ENCODE measurements around the gene ETFA. TPM values are rescaled to one million over a fixed set of nuclear protein-coding genes. Genes with fewer than 3 reads are reported as not detected.

The ETFA gene
- total RNA-seq, 1 experiment from 2014 or later, result 170 TPM

GRCh38 chr15:76183930-76184649, 127.2 kb downstream of the ETFA start:
- H3K27ac ChIP-seq (ENCODE audit: low read length), result no peak overlapping the region
- H3K79me2 ChIP-seq (ENCODE audit: low read length), result no peaks in the 10 kb centered on the region
- no peak overlapping the region for H3K4me2 ChIP-seq (ENCODE audit: low read depth, low read length, poor library complexity, severe bottlenecking)
- no peak overlapping the region for H3K4me3 ChIP-seq (ENCODE audit: low read length)
- H3K36me3 ChIP-seq (ENCODE audit: insufficient read depth, low read length), result no peaks in the 10 kb centered on the region
- H3K9ac ChIP-seq (ENCODE audit: low read length), result no peak overlapping the region
- no peak overlapping the region for H2AFZ ChIP-seq (ENCODE audit: low read length)
- DNase-seq, result no peak
- H3K9me2 ChIP-seq (replicated peaks; ENCODE audit: insufficient read depth, low read length), result no peaks in the 10 kb centered on the region
- no peaks in the 10 kb centered on the region for H4K20me1 ChIP-seq (ENCODE audit: insufficient read depth, low read depth, low read length)
- H3K4me1 ChIP-seq (ENCODE audit: low read length), result no peaks in the 10 kb centered on the region
- no peaks in the 10 kb centered on the region for H3K27me3 ChIP-seq (ENCODE audit: low read length)
- no peaks in the 10 kb centered on the region for H3K9me3 ChIP-seq (ENCODE audit: low read length)

- Histone ChIP-seq H2AFZ (ENCODE audit: low read length) (no peak overlapping the region), H3K27ac (ENCODE audit: low read length) (no peak overlapping the region), H3K9me3 (ENCODE audit: low read length) (no peaks in the 10 kb centered on the region), H3K9me2 (replicated peaks; ENCODE audit: insufficient read depth, low read length) (no peaks in the 10 kb centered on the region), H3K27me3 (ENCODE audit: low read length) (no peaks in the 10 kb centered on the region), H4K20me1 (ENCODE audit: insufficient read depth, low read depth, low read length) (no peaks in the 10 kb centered on the region), H3K36me3 (ENCODE audit: insufficient read depth, low read length) (no peaks in the 10 kb centered on the region), H3K4me2 (ENCODE audit: low read depth, low read length, poor library complexity, severe bottlenecking) (no peak overlapping the region), H3K79me2 (ENCODE audit: low read length) (no peaks in the 10 kb centered on the region), H3K9ac (ENCODE audit: low read length) (no peak overlapping the region), H3K4me1 (ENCODE audit: low read length) (no peaks in the 10 kb centered on the region), H3K4me3 (ENCODE audit: low read length) (no peak overlapping the region)
- DNase-seq, result no peak
Measured at GRCh38 chr15:76181705-76182107, 129.6 kb downstream of the ETFA start.

DNA sequence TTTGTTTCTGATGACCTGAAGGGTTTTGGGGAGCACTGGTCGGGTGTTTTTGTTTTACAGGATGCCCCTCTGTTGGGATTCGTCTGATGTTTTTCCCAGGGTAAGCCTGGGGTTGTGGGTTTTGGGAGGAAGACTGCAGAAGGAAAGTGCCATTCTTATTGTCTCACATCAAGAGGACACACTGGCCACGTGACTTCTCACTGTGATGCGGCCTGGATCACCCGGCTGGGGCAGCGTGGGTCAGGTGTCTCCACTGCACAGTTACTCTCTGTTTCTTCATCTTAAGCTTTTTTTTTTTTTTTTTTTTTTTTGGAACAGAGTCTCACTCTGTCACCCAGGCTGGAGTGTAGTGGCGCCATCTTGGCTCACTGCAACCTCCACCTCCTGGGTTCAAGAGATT, 130.9 kb downstream of the ETFA start:
- Histone ChIP-seq H3K4me2 (ENCODE audit: low read depth, low read length, poor library complexity, severe bottlenecking) (no peak overlapping the region), H3K4me3 (ENCODE audit: low read length) (no peak overlapping the region), H3K36me3 (ENCODE audit: insufficient read depth, low read length) (no peaks in the 10 kb centered on the region), H3K9me3 (ENCODE audit: low read length) (no peaks in the 10 kb centered on the region), H3K4me1 (ENCODE audit: low read length) (no peaks in the 10 kb centered on the region), H3K27me3 (ENCODE audit: low read length) (no peaks in the 10 kb centered on the region), H4K20me1 (ENCODE audit: insufficient read depth, low read depth, low read length) (no peaks in the 10 kb centered on the region), H2AFZ (ENCODE audit: low read length) (no peak overlapping the region), H3K27ac (ENCODE audit: low read length) (no peak overlapping the region), H3K9ac (ENCODE audit: low read length) (no peak overlapping the region), H3K79me2 (ENCODE audit: low read length) (no peaks in the 10 kb centered on the region), H3K9me2 (replicated peaks; ENCODE audit: insufficient read depth, low read length) (no peaks in the 10 kb centered on the region)
- DNase-seq, result no peak

- Histone ChIP-seq H3K79me2 (ENCODE audit: low read length) (no peaks in the 10 kb centered on the region), H2AFZ (ENCODE audit: low read length) (no peak overlapping the region), H3K27me3 (ENCODE audit: low read length) (no peaks in the 10 kb centered on the region), H3K9me2 (replicated peaks; ENCODE audit: insufficient read depth, low read length) (no peaks in the 10 kb centered on the region), H3K4me3 (ENCODE audit: low read length) (no peak overlapping the region), H3K4me1 (ENCODE audit: low read length) (no peaks in the 10 kb centered on the region), H3K27ac (ENCODE audit: low read length) (no peak overlapping the region), H3K9me3 (ENCODE audit: low read length) (no peaks in the 10 kb centered on the region), H4K20me1 (ENCODE audit: insufficient read depth, low read depth, low read length) (no peaks in the 10 kb centered on the region), H3K36me3 (ENCODE audit: insufficient read depth, low read length) (no peaks in the 10 kb centered on the region), H3K9ac (ENCODE audit: low read length) (no peak overlapping the region), H3K4me2 (ENCODE audit: low read depth, low read length, poor library complexity, severe bottlenecking) (no peak overlapping the region)
- no peak for DNase-seq
Measured at GRCh38 chr15:76179023-76179422, 132.2 kb downstream of the ETFA start.

GRCh38 chr15:76178296-76179000, 132.8 kb downstream of the ETFA start:
- H3K4me3 ChIP-seq (ENCODE audit: low read length), result no peak overlapping the region
- H3K9me3 ChIP-seq (ENCODE audit: low read length), result no peaks in the 10 kb centered on the region
- no peak overlapping the region for H3K4me2 ChIP-seq (ENCODE audit: low read depth, low read length, poor library complexity, severe bottlenecking)
- no peak overlapping the region for H3K9ac ChIP-seq (ENCODE audit: low read length)
- H2AFZ ChIP-seq (ENCODE audit: low read length), result no peak overlapping the region
- H4K20me1 ChIP-seq (ENCODE audit: insufficient read depth, low read depth, low read length), result no peaks in the 10 kb centered on the region
- no peaks in the 10 kb centered on the region for H3K4me1 ChIP-seq (ENCODE audit: low read length)
- no peaks in the 10 kb centered on the region for H3K9me2 ChIP-seq (replicated peaks; ENCODE audit: insufficient read depth, low read length)
- H3K27me3 ChIP-seq (ENCODE audit: low read length), result no peaks in the 10 kb centered on the region
- no peaks in the 10 kb centered on the region for H3K79me2 ChIP-seq (ENCODE audit: low read length)
- DNase-seq, result no peak
- H3K36me3 ChIP-seq (ENCODE audit: insufficient read depth, low read length), result no peaks in the 10 kb centered on the region
- no peak overlapping the region for H3K27ac ChIP-seq (ENCODE audit: low read length)

DNA sequence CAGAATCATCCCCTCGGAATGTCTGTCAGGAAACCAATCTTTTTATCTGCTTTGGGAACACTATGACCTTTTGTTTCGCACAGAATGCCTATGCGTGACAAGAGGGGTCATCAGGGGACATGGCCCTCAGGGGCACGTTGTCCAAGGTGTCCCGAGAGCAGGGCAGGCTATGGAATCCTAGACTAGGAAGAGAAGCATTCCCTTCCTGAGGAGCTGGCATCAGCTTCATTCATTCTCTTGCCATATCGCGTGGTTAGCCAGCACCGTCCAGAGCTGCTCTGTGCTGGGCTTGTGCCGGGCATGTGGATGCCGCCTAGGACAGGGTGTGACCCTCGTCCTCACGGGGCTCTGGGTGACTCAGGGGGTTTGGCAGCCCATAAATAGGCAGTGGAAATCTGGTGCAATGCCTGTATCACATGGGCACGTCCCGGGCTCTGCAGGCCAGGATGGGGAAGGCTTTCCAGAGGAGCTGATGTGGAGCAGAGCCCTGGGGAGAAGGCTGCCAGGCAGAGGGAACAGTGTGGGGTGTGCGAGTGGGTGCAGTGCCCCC, 133.7 kb downstream of the ETFA start:
- H3K4me1 ChIP-seq (ENCODE audit: low read length), result no peaks in the 10 kb centered on the region
- no peak for DNase-seq
- no peaks in the 10 kb centered on the region for H3K36me3 ChIP-seq (ENCODE audit: insufficient read depth, low read length)
- H3K9ac ChIP-seq (ENCODE audit: low read length), result no peak overlapping the region
- H3K9me3 ChIP-seq (ENCODE audit: low read length), result no peaks in the 10 kb centered on the region
- H3K9me2 ChIP-seq (replicated peaks; ENCODE audit: insufficient read depth, low read length), result no peaks in the 10 kb centered on the region
- H3K4me2 ChIP-seq (ENCODE audit: low read depth, low read length, poor library complexity, severe bottlenecking), result no peak overlapping the region
- no peak overlapping the region for H2AFZ ChIP-seq (ENCODE audit: low read length)
- no peak overlapping the region for H3K27ac ChIP-seq (ENCODE audit: low read length)
- H3K4me3 ChIP-seq (ENCODE audit: low read length), result no peak overlapping the region
- H3K79me2 ChIP-seq (ENCODE audit: low read length), result no peaks in the 10 kb centered on the region
- H3K27me3 ChIP-seq (ENCODE audit: low read length), result no peaks in the 10 kb centered on the region
- no peaks in the 10 kb centered on the region for H4K20me1 ChIP-seq (ENCODE audit: insufficient read depth, low read depth, low read length)

- no peak for DNase-seq
- Histone ChIP-seq H3K9me3 (ENCODE audit: low read length) (no peaks in the 10 kb centered on the region), H3K27me3 (ENCODE audit: low read length) (no peaks in the 10 kb centered on the region)
Measured at GRCh38 chr15:76176487-76177085, 134.7 kb downstream of the ETFA start.

GRCh38 chr15:76176059-76176458, 135.2 kb downstream of the ETFA start:
- H3K79me2 ChIP-seq (ENCODE audit: low read length), result no peaks in the 10 kb centered on the region

More at GRCh38 chr15:76176487-76177085, 134.7 kb downstream of the ETFA start:
- Histone ChIP-seq H3K27ac (ENCODE audit: low read length) (no peak overlapping the region), H3K9ac (ENCODE audit: low read length) (no peak overlapping the region), H3K4me1 (ENCODE audit: low read length) (no peaks in the 10 kb centered on the region), H2AFZ (ENCODE audit: low read length) (no peak overlapping the region), H3K36me3 (ENCODE audit: insufficient read depth, low read length) (no peaks in the 10 kb centered on the region), H4K20me1 (ENCODE audit: insufficient read depth, low read depth, low read length) (no peaks in the 10 kb centered on the region), H3K4me2 (ENCODE audit: low read depth, low read length, poor library complexity, severe bottlenecking) (no peak overlapping the region), H3K79me2 (ENCODE audit: low read length) (no peaks in the 10 kb centered on the region), H3K4me3 (ENCODE audit: low read length) (no peak overlapping the region), H3K9me2 (replicated peaks; ENCODE audit: insufficient read depth, low read length) (no peaks in the 10 kb centered on the region)

More at GRCh38 chr15:76176059-76176458, 135.2 kb downstream of the ETFA start:
- Histone ChIP-seq H3K4me2 (ENCODE audit: low read depth, low read length, poor library complexity, severe bottlenecking) (no peak overlapping the region), H3K9me2 (replicated peaks; ENCODE audit: insufficient read depth, low read length) (no peaks in the 10 kb centered on the region), H3K4me1 (ENCODE audit: low read length) (no peaks in the 10 kb centered on the region), H2AFZ (ENCODE audit: low read length) (no peak overlapping the region), H3K9me3 (ENCODE audit: low read length) (no peaks in the 10 kb centered on the region), H3K36me3 (ENCODE audit: insufficient read depth, low read length) (no peaks in the 10 kb centered on the region), H3K27ac (ENCODE audit: low read length) (no peak overlapping the region), H3K27me3 (ENCODE audit: low read length) (no peaks in the 10 kb centered on the region), H4K20me1 (ENCODE audit: insufficient read depth, low read depth, low read length) (no peaks in the 10 kb centered on the region), H3K9ac (ENCODE audit: low read length) (no peak overlapping the region), H3K4me3 (ENCODE audit: low read length) (no peak overlapping the region)
- no peak for DNase-seq

Measured in Karpas-422 (cell line).